Keratinocyte (primary cell): ENCODE results near the gene NCK2. TPM values are rescaled to one million over a fixed set of nuclear protein-coding genes. Genes with fewer than 3 reads are reported as not detected.

ENCODE experiments used
- DNase-seq: peaks from one replicate; pipeline ENCODE4 v3.0.0-alpha.2; 2011; ENCODE audit warnings: low read depth, missing footprints, low spot score
- FAIRE-seq: peaks from 2 replicates; lab custom pipeline; 2011; peaks lifted over from hg19 to GRCh38; lab: Jason Lieb, UNC
- H2AFZ ChIP-seq: 2 replicates; pipeline ENCODE4 v1.6.0; 2012; ENCODE audit warnings: low read length, control low read depth, inconsistent platforms; ENCODE audit not compliant: control insufficient read depth
- H3K27ac ChIP-seq: 2 replicates; pipeline ENCODE4 v1.5.1; 2011; ENCODE audit warnings: low read length; ENCODE audit not compliant: control insufficient read depth, insufficient read depth
- H3K27me3 ChIP-seq: 3 replicates; pipeline ENCODE4 v1.6.0; 2011; ENCODE audit warnings: low read length; ENCODE audit not compliant: control insufficient read depth, insufficient read depth; ENCODE audit errors: extremely low read depth
- H3K36me3 ChIP-seq, 2 experiments: 2 replicates in 1 of 2; 3 replicates in 1 of 2; pipeline ENCODE4 v1.5.1; 2011; ENCODE audit warnings: low read length in 2 of 2, mild to moderate bottlenecking in 1 of 2; ENCODE audit not compliant: control insufficient read depth in 2 of 2, insufficient read depth in 2 of 2; ENCODE audit errors: extremely low read depth in 1 of 2
- H3K4me1 ChIP-seq: 3 replicates; pipeline ENCODE4 v1.5.1; 2011; ENCODE audit warnings: low read length; ENCODE audit not compliant: control insufficient read depth, insufficient read depth; ENCODE audit errors: extremely low read depth
- H3K4me2 ChIP-seq: 3 replicates; pipeline ENCODE4 v1.6.0; 2011; ENCODE audit warnings: low read depth, low read length; ENCODE audit not compliant: control insufficient read depth, insufficient read depth; ENCODE audit errors: extremely low read depth
- H3K4me3 ChIP-seq, 3 experiments: fragments of 200-600 bp in 1 of 3; sonication (generic) in 1 of 3; 2 replicates in 2 of 3; 3 replicates in 1 of 3; pipeline ENCODE4 v1.5.1; 2011 to 2016; ENCODE audit warnings: low read length in 3 of 3, mild to moderate bottlenecking in 3 of 3, control low read depth in 2 of 3, inconsistent platforms in 1 of 3, low read depth in 1 of 3, mixed read lengths in 1 of 3, mixed run types in 1 of 3, moderate library complexity in 1 of 3; ENCODE audit not compliant: control insufficient read depth in 2 of 3, insufficient read depth in 2 of 3; ENCODE audit errors: extremely low read depth in 1 of 3
- H3K79me2 ChIP-seq: 2 replicates; pipeline ENCODE4 v1.6.0; 2012; ENCODE audit warnings: low read length; ENCODE audit not compliant: control insufficient read depth, insufficient read depth
- H3K9ac ChIP-seq: 3 replicates; pipeline ENCODE4 v1.6.0; 2011; ENCODE audit warnings: low read length; ENCODE audit not compliant: control insufficient read depth, insufficient read depth; ENCODE audit errors: extremely low read depth
- H3K9me1 ChIP-seq: 3 replicates; pipeline ENCODE4 v1.6.0; 2011; ENCODE audit warnings: low read length; ENCODE audit not compliant: control insufficient read depth, insufficient read depth; ENCODE audit errors: extremely low read depth
- H3K9me3 ChIP-seq: 2 replicates; pipeline ENCODE4 v1.5.1; 2012; ENCODE audit warnings: low read depth, low read length; ENCODE audit not compliant: control insufficient read depth
- H4K20me1 ChIP-seq: 3 replicates; pipeline ENCODE4 v1.6.0; 2011; ENCODE audit warnings: low read length; ENCODE audit not compliant: control insufficient read depth, insufficient read depth; ENCODE audit errors: extremely low read depth
- EZH2 ChIP-seq: IDR thresholded peaks from one replicate; pipeline ENCODE4 v1.6.1; 2012; ENCODE audit warnings: inconsistent platforms, mild to moderate bottlenecking, low read length, moderate library complexity
- dilution Hi-C: fragments of 300-500 bp; cut with MboI; formaldehyde crosslinking; loops from one replicate; pipeline ENCODE4 v1.7.0; 2020; ENCODE audit warnings: low sequenced_read_pairs; ENCODE audit not compliant: extremely low pct_ligation_motif_present
- polyA plus RNA-seq, 5 experiments: library from polyadenylated mRNA; depleted of rRNA in 3 of 5; stranded (reverse) in 3 of 5; stranded (forward) in 1 of 5; unstranded in 1 of 5; fragments of >200 nt; gene quantifications; 1 replicate in 1 of 5; 2 replicates in 3 of 5; 3 replicates in 1 of 5; pipeline versions ENCODE4 v1.2.1 to v1.2.3, GENCODE V29; 2011 to 2012; ENCODE audit warnings: missing spikeins in 2 of 5, low read depth in 1 of 5, low replicate concordance in 1 of 5
- TF ChIP-seq, protein P1 (sequence below), 3 experiments: IDR thresholded peaks in 1 of 3; conservative IDR thresholded peaks in 1 of 3; optimal IDR thresholded peaks in 1 of 3; 2 replicates in 2 of 3; 3 replicates in 1 of 3; pipeline versions ENCODE3 to v1.5.1; 2011; ENCODE audit warnings: low read length in 3 of 3, mild to moderate bottlenecking in 3 of 3, moderate library complexity in 2 of 3, control low read depth in 1 of 3, inconsistent platforms in 1 of 3; ENCODE audit not compliant: insufficient read depth in 2 of 3; ENCODE audit errors: extremely low read depth in 1 of 3

NCK2 gene
- polyA plus RNA-seq, 1 donor (not counting 4 experiments of a cell fraction or from before 2014, with no cell fraction given) = 31.4 TPM

DNA sequence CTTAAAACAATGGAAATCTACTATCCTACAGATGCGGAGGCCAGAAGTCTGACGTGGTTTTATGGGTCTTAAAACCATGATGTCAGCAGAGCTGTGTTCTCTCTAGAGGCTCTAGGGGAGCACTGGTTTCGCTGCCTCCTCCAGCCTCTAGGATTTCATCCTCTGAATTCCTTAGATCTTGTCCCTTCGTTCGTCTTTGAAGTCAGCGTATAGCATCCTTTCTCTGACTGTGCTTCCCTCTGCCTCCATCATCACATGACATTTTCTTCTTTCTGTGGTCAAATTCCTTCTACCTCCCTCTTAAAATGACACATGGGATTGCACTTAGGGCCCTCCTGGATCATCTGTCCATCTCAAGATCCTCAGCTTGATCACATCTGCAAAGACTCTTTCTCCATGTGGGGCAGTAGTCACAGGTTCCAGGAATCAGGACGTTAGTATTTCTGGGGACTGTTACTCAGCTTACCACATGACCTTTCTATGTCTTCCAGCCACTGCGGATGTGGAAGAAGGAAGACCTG lies 22.7 kb upstream of the NCK2 start:
- dilution Hi-C loops = no loop called here
- H3K27ac ChIP-seq = no peak overlapping the region
- DNase-seq (no peak), FAIRE-seq (no peak)
- H3K36me3 ChIP-seq = no peaks in the 10 kb centered on the region
- H3K9me1 ChIP-seq = no peaks in the 10 kb centered on the region
- no peak overlapping the region for H3K4me2 ChIP-seq
- TF ChIP-seq, protein P1, sequence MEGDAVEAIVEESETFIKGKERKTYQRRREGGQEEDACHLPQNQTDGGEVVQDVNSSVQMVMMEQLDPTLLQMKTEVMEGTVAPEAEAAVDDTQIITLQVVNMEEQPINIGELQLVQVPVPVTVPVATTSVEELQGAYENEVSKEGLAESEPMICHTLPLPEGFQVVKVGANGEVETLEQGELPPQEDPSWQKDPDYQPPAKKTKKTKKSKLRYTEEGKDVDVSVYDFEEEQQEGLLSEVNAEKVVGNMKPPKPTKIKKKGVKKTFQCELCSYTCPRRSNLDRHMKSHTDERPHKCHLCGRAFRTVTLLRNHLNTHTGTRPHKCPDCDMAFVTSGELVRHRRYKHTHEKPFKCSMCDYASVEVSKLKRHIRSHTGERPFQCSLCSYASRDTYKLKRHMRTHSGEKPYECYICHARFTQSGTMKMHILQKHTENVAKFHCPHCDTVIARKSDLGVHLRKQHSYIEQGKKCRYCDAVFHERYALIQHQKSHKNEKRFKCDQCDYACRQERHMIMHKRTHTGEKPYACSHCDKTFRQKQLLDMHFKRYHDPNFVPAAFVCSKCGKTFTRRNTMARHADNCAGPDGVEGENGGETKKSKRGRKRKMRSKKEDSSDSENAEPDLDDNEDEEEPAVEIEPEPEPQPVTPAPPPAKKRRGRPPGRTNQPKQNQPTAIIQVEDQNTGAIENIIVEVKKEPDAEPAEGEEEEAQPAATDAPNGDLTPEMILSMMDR (optimal IDR thresholded peaks at IDR 0.05 in 1 of 3, IDR thresholded peaks at IDR 0.05 in 1 of 3, conservative IDR thresholded peaks at IDR 0.05 in 1 of 3; ENCODE audit: extremely low read depth in 1 of 3, insufficient read depth in 2 of 3, low read length in 3 of 3) = no peak
- no peak for TF ChIP-seq EZH2
- H3K27me3 ChIP-seq = no peaks in the 10 kb centered on the region
- no peaks in the 10 kb centered on the region for H3K9me3 ChIP-seq
- no peaks in the 10 kb centered on the region for H4K20me1 ChIP-seq
- no peak overlapping the region for H3K9ac ChIP-seq
- no peak overlapping the region for H2AFZ ChIP-seq
- H3K4me1 ChIP-seq = no peaks in the 10 kb centered on the region
- H3K4me3 ChIP-seq = no peak overlapping the region
- H3K79me2 ChIP-seq = no peaks in the 10 kb centered on the region

DNA sequence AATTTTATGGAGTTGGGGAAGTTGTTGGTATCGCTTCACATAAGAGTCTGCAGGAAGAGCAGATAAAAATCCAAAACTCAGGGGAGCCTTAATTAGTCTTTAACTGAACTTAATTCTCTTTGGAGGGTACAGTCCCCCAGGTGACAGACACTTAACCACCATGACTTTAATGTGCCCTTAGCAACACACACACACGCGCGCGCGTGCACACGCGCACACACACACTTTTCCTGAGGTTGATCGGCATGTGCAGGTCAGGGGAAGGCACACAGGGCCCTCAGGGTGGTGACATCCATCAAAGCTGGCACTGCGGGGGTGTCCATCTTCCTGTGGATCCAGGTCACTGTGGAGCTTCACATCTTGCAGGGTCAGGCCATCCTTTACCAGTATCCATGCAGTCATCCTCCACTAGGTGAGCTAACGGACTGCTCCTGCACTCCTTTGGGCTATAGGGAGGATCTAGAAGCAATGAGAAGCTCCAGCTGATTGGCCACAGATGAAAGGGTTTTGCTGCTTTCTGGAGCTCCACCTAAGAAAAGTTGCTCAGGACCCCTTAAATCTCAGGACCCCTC lies 21.9 kb upstream of the NCK2 start:
- H3K4me2 ChIP-seq = no peak overlapping the region
- FAIRE-seq = no peak
- no peak overlapping the region for H3K4me3 ChIP-seq
- no peaks in the 10 kb centered on the region for H3K79me2 ChIP-seq
- no peak overlapping the region for H2AFZ ChIP-seq
- H3K9ac ChIP-seq = no peak overlapping the region
- H3K36me3 ChIP-seq = no peaks in the 10 kb centered on the region
- TF ChIP-seq, protein P1 (optimal IDR thresholded peaks at IDR 0.05 in 1 of 3, IDR thresholded peaks at IDR 0.05 in 1 of 3, conservative IDR thresholded peaks at IDR 0.05 in 1 of 3; ENCODE audit: extremely low read depth in 1 of 3, insufficient read depth in 2 of 3, low read length in 3 of 3) = no peak
- no peak for TF ChIP-seq EZH2
- H3K27ac ChIP-seq = no peak overlapping the region
- no peak for DNase-seq
- H3K9me1 ChIP-seq = no peaks in the 10 kb centered on the region
- dilution Hi-C loops = no loop called here
- H3K9me3 ChIP-seq = peaks cover 4% of the 10 kb centered on the region
- H4K20me1 ChIP-seq = no peaks in the 10 kb centered on the region
- no peaks in the 10 kb centered on the region for H3K4me1 ChIP-seq
- H3K27me3 ChIP-seq = no peaks in the 10 kb centered on the region
